Hepatocyte (in vitro differentiated cells): ENCODE data around the gene ADRB2.

Experiments used
- CTCF ChIP-seq: fragments of 200-600 bp; sonication (generic); IDR thresholded peaks from 2 replicates; pipeline ENCODE4 v1.5.1; 2016; ENCODE audit warnings: antibody characterized with exemption, mild to moderate bottlenecking; ENCODE audit not compliant: poor library complexity
- EZH2 ChIP-seq: fragments of 200-600 bp; sonication (generic); IDR thresholded peaks from 2 replicates; pipeline ENCODE4 v1.6.1; 2016; ENCODE audit warnings: antibody characterized with exemption, mild to moderate bottlenecking, borderline replicate concordance
- EZH2phosphoT487 ChIP-seq: fragments of 200-600 bp; sonication (generic); IDR thresholded peaks from one replicate; pipeline ENCODE4 v1.6.1; 2018; ENCODE audit warnings: antibody characterized with exemption, mild to moderate bottlenecking, low read depth, moderate library complexity; ENCODE audit not compliant: unreplicated experiment, severe bottlenecking

DNA sequence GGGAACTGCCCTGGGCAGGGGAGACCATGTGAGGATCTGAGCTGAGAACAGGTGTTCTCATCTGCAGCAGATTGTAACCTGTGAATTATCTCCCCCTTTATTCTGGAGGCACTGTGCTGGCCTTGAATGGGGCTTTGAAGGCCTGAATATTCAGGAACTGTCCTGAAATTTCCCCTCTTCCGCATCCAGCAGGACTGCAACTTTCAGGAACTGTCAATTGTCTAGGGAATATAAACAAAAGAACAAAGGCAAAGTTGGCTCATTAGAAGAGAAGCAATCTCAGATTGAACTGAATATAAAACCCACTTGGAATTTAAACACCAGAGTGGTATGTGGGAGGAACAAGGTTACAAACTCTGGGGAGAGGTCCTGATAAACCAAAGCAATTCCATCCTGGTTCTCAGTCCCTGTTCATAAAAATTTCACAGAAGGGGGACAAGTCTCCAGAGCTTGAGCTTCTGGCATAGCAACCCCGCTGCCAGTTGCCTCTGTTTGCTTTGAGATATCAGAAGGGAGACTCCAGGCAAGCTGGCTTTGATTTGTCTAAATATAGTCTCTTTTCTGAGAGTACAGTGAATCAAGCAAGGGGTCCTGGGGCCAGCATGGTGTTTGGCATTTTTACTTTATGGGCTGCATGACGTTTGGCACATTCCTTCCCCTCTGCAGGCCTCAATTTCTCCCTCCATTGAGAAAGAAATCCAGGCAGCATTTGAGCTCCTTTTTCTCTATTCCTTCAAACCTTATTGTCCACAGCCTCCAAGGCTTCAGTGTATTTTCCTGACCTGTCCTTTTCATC is 47.5 kb downstream of the ADRB2 start:
- TF ChIP-seq EZH2: no peak
- no peak for TF ChIP-seq CTCF
- no peak for TF ChIP-seq EZH2phosphoT487
